ENCODE measurements around the gene MPDZ.
A peak's percentile ranks its signal among the peaks of the same experiment; 100 is the strongest.

DNA sequence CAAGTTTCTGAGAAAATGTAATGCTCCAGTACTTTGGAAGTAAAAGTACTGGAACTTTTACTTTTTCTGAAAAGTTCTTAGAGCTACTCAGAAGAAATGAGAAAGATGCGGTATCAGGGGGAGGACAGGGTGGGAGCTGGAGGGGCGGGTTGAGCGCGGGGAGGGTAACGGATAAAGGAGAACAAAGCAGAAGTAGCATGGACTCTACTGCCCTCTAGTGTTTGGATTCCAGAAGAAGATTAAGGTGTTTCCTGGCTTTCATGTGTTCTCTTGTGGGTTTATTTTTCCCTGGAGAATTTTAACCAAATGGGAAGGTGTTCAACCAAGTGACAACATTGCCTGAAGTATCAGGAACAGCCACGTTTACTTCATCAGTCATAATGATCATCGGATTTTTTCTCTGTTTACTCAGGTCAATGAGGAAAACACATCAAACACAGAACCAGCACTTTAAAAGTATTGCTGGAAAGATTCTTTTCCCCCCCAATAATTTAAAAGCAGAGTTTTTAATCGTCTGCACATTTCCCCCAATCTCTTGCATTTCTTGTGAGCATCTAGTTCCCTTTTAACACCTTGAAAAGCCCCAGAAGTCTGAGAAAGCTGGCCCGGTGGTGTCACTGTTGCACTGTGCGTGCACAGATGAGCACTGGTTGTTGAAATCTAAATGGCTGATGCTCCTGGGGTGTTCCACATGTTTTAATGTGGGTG is 190.6 kb downstream of the MPDZ start:
- TF ChIP-seq, protein P1, sequence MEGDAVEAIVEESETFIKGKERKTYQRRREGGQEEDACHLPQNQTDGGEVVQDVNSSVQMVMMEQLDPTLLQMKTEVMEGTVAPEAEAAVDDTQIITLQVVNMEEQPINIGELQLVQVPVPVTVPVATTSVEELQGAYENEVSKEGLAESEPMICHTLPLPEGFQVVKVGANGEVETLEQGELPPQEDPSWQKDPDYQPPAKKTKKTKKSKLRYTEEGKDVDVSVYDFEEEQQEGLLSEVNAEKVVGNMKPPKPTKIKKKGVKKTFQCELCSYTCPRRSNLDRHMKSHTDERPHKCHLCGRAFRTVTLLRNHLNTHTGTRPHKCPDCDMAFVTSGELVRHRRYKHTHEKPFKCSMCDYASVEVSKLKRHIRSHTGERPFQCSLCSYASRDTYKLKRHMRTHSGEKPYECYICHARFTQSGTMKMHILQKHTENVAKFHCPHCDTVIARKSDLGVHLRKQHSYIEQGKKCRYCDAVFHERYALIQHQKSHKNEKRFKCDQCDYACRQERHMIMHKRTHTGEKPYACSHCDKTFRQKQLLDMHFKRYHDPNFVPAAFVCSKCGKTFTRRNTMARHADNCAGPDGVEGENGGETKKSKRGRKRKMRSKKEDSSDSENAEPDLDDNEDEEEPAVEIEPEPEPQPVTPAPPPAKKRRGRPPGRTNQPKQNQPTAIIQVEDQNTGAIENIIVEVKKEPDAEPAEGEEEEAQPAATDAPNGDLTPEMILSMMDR (IDR thresholded peaks at IDR 0.05): peak; percentile 41 to 74 (median 55)
- no peak for TF ChIP-seq POLR2A (IDR thresholded peaks at IDR 0.05)
- no peak for TF ChIP-seq EP300 (IDR thresholded peaks at IDR 0.05)
